GM12892 (cell line): Measurements from ENCODE around the gene KIF26B.

Source experiments
- DNase-seq: peaks from one replicate; pipeline ENCODE4 v3.0.0; 2011; ENCODE audit not compliant: insufficient read length
- FAIRE-seq: peaks from 2 replicates; lab custom pipeline; 2011; peaks lifted over from hg19 to GRCh38; lab: Jason Lieb, UNC
- POLR2A ChIP-seq: IDR thresholded peaks from 2 replicates; pipeline ENCODE4 v1.6.1; 2011; ENCODE audit warnings: low read depth, low read length, control low read depth
- POLR2AphosphoS5 ChIP-seq: IDR thresholded peaks from 2 replicates; pipeline ENCODE4 v1.6.1; 2011; ENCODE audit warnings: low read depth, low read length, control low read depth
- TAF1 ChIP-seq: IDR thresholded peaks from 2 replicates; pipeline ENCODE4 v1.6.1; 2011; ENCODE audit warnings: low read depth, mild to moderate bottlenecking, control low read depth, low read length, borderline replicate concordance

The KIF26B gene

GRCh38 chr1:245648749-245649522, 494.2 kb downstream of the KIF26B start:
- DNase-seq, result no peak
- TF ChIP-seq POLR2A (no peak), POLR2AphosphoS5 (no peak), TAF1 (no peak)
- no peak for FAIRE-seq

DNA sequence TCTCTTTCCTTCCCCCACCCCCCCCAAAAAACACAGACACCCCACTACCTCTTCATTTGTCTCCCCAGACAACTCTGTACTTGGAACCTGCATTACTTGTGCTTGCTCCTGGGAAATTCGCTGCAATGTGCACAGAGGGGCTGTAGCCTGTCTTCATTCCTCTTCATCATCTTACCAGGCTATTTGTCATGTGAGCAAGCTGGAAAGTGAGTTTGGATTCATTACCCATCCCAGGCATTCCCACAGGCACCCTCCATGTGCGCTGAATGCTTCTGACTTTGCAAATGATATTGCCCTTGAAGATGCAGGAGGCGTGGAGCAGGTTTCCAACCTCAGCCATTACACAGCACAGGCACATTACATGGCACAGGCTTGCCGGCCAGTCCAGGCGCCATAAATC, 494.9 kb downstream of the KIF26B start:
- no peak for FAIRE-seq
- no peak for DNase-seq
- no peak for TF ChIP-seq POLR2A
- no peak for TF ChIP-seq POLR2AphosphoS5
- TF ChIP-seq TAF1, result no peak

GRCh38 chr1:245650441-245650960, 495.7 kb downstream of the KIF26B start:
- TF ChIP-seq POLR2A (no peak), POLR2AphosphoS5 (no peak), TAF1 (no peak)
- FAIRE-seq (no peak), DNase-seq (no peak)

GRCh38 chr1:245651093-245651492, 496.3 kb downstream of the KIF26B start:
- TF ChIP-seq POLR2AphosphoS5, result no peak
- no peak for TF ChIP-seq TAF1
- no peak for TF ChIP-seq POLR2A
- no peak for DNase-seq

DNA sequence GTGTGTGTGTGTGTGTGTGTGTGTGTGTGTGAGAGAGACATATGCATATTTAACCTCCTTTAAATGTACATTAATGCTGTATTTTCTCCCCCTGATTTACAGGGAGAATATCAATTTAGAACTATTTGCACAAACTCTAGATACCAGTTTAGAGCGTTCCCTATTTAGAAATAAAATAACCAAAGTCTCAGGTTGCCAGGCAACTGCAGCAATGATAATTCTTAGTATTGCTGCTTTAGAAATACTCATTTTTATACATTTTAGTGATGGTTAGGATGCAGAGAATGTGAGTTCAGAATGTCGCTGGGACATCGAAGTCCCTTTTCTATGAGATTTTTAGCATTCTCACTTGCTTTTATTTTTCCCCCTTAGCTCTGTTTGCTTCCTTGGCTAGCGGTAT, 497.3 kb downstream of the KIF26B start:
- no peak for FAIRE-seq
- DNase-seq, result no peak
- TF ChIP-seq POLR2AphosphoS5 (no peak), TAF1 (no peak), POLR2A (no peak)

More at GRCh38 chr1:245651093-245651492, 496.3 kb downstream of the KIF26B start:
- no peak for FAIRE-seq

DNA sequence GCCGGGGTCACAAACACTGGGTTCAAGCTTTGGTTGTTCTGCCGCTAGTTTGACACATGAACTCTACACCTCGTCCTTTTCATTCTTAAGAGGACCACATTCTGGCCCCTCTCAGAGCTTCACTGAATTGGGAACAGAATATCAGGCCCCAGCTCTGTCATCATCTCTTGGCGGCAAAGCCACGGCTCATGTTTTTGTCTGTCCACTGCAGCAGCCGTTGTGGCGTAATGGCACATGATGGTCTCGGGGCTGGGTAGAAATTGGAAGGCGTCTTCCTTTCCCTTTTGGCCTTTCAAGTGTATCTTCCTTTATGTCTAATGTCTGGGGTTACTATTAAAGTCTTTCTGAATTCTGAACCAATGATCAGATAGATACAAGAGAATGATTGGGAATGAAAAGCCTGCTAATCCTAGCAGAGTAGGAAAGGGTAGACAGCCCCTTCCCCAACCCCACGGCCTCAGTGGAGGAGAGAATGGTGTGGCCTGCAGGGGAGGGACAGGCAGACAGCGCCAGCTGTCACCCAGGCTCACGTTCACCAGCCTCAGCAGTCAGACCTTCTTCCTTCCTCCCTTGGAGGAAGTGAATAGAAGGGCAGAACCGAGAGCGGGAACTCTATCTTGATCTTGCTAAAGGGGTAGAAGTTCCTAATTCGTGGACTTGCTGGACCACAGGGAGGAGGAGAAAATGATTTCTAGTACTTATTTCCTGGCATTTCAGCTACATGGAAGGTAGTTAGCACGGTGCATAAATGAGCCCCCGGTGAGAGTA, 498.1 kb downstream of the KIF26B start:
- no peak for FAIRE-seq
- DNase-seq, result no peak
- TF ChIP-seq POLR2AphosphoS5 (no peak), POLR2A (no peak), TAF1 (no peak)

GRCh38 chr1:245654460-245655050, 499.8 kb downstream of the KIF26B start:
- TF ChIP-seq POLR2AphosphoS5 (no peak), TAF1 (no peak), POLR2A (no peak)
- no peak for FAIRE-seq
- no peak for DNase-seq

DNA sequence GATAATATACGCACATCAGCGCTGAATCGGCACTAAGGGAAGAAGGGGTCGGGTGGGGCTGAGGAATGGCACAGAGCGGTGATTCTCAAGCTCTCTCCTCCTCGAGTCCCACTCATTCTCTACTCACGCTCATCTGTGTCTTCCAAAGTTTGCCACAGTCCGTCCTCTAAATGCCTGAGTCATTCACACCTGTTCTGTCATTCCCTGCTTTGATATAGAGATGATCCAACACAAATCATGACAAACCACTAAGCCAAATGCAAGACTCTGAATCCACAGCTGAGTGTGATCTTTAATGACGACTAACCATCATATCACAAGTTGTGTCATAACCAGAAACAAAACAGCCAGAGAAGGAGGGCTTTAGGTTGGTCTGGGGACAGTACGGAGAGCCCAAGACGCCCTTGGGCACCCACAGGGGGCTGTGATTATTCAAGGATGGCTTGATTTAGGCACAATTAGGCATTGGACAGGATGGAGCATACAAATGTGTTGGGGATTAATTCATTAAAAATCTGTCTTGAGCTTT, 501.5 kb downstream of the KIF26B start:
- TF ChIP-seq POLR2A (no peak), POLR2AphosphoS5 (no peak), TAF1 (no peak)
- FAIRE-seq (no peak), DNase-seq (no peak)

- FAIRE-seq, result no peak
- no peak for DNase-seq
- no peak for TF ChIP-seq TAF1
- no peak for TF ChIP-seq POLR2AphosphoS5
- no peak for TF ChIP-seq POLR2A
Observed at GRCh38 chr1:245657371-245657770, 502.6 kb downstream of the KIF26B start.

GRCh38 chr1:245663373-245663772, 508.6 kb downstream of the KIF26B start:
- FAIRE-seq, result no peak
- TF ChIP-seq POLR2AphosphoS5 (no peak), TAF1 (no peak), POLR2A (no peak)
- DNase-seq, result no peak

DNA sequence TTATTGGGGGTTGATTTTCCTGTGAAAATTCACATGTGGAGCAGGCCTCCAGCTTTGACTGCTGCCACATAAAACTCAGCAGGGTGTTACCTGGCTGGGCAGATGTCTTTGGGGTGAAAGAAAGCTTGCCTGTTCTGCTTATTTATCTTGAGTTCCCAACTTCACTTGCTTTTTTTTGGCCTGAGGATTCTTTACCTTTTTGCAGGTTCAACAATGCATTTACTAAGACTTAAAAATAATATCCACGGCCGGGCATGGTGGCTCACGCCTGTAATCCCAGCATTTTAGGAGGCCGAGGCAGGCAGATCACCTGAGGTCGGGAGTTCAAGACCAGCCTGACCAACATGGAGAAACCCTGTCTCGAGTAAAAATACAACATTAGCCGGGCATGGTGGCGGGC, 509.1 kb downstream of the KIF26B start:
- no peak for FAIRE-seq
- no peak for TF ChIP-seq POLR2A
- TF ChIP-seq TAF1, result no peak
- TF ChIP-seq POLR2AphosphoS5, result no peak

GRCh38 chr1:245666412-245666811, 511.6 kb downstream of the KIF26B start:
- DNase-seq (no peak), FAIRE-seq (no peak)
- TF ChIP-seq TAF1 (no peak), POLR2AphosphoS5 (no peak), POLR2A (no peak)

More for the DNA sequence above, 509.1 kb downstream of the KIF26B start:
- DNase-seq, result no peak
